Ramos (cell line): ENCODE measurements around the gene DCAF4.
"Not testable (repeated sequence)": the region's sequence is repeated elsewhere in the genome, so short reads cannot be mapped to it uniquely, and the experiment has no call there.

Experiments used
- in situ Hi-C: fragments of 300-500 bp; cut with MboI; formaldehyde crosslinking; loops from one replicate; pipeline ENCODE4 v1.14.3; 2022; ENCODE audit warnings: low sequenced_read_pairs; ENCODE audit not compliant: unreplicated experiment

Gene DCAF4

DNA sequence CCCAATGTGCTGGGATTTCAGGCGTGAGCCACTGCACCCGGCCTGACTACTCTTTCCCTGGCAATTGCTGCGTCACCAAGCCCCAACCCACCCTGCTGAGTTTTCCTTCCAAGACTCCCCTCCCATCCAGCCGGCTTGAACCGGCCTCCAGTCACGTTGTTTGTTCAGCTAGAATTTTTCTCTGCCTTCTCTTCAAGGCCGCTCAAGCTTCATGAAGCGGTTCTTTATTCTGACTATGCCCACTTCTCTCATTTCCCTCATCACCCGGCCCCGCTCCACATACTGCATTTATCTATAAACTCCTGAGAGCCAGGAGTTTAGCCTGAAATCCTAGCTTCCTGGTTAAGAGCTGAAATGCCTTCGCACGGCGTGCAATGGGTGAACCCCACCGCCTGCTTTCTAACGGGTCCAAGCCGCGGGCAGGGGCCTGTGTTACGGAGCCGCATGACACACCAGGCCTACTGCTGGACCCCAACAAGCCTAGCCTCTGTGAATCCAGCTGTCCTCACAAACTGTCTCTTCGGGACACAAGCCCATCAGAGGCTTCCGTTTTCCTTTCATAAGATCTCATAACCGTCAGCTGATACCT is 999 bp upstream of the DCAF4 start:
- in situ Hi-C loops: no loop called here

DNA sequence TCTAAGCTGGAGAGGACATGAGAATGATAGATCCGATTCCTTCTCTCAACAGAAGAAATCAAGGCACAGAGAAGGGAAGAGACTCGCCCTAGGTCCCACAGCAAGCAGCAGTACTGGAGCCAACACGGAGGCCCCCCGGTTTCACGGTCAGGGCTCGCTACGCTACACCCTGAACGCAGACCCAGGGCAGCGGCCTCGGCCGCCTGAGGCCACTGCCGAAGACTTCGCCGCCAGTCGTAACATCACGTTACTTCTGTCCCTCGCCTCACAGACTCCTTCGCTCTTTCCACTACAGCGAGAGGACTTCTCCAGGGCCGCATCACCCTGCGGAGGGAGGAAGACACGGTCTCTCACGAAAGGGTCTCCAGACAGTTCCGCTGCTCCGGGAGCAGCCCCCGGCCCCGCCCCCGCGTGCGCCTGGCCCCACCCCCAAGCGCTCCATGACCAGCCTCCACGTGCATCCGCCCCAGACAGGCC is 411 bp upstream of the DCAF4 start:
- in situ Hi-C loops: no loop called here

DNA sequence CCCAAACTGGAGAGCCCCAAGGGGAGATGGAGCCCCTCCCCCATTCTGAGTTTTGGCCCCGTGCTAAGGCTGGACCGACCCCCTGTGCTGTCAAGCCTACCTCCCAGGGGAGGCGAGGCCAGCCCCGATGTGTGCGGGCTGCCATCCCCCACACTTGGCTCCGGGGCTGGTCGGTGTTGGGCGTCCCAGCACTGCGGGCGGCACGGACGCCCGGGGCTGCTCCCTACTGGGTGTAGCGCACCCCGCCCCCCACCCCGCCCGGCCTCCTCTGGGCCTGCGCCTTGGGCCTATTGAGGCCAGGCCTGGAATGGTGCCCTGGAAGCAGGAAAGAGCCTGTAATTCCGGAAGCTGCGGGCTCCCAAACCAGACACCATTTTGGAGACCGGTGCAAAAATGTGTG is 2.6 kb downstream of the DCAF4 start:
- in situ Hi-C loops: no loop called here

GRCh38 chr14:72929316-72930080 is 3.2 kb downstream of the DCAF4 start:
- in situ Hi-C loops: no loop called here

DNA sequence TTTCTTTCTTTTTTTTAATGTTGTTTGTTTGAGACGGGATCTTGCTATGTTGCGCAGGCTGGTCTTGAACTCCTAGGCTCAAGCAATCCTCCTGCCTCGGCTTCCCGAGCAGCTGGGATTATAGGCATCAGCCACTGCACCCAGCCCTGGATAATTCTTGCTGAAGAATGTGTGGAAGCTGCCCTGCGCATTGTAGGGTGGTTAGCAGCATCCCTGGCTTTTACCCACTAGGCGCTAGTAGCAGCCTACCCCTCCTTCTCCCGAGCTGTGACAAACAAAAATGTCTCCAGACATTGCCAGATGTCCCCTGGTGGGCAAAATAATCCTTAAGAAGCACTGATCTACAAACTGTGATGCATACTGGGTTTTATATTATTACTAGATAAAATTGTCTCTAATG is 6.6 kb downstream of the DCAF4 start:
- in situ Hi-C loops: no loop called here

- in situ Hi-C loops: no loop called here
Measured at GRCh38 chr14:72939630-72940029, 13.4 kb downstream of the DCAF4 start.

GRCh38 chr14:72941286-72941985 is 15.2 kb downstream of the DCAF4 start:
- in situ Hi-C loops: no loop called here

- in situ Hi-C loops: no loop called here
Measured at GRCh38 chr14:72942934-72943333, 16.7 kb downstream of the DCAF4 start.

GRCh38 chr14:72943876-72944430 is 17.7 kb downstream of the DCAF4 start:
- in situ Hi-C loops: no loop called here

DNA sequence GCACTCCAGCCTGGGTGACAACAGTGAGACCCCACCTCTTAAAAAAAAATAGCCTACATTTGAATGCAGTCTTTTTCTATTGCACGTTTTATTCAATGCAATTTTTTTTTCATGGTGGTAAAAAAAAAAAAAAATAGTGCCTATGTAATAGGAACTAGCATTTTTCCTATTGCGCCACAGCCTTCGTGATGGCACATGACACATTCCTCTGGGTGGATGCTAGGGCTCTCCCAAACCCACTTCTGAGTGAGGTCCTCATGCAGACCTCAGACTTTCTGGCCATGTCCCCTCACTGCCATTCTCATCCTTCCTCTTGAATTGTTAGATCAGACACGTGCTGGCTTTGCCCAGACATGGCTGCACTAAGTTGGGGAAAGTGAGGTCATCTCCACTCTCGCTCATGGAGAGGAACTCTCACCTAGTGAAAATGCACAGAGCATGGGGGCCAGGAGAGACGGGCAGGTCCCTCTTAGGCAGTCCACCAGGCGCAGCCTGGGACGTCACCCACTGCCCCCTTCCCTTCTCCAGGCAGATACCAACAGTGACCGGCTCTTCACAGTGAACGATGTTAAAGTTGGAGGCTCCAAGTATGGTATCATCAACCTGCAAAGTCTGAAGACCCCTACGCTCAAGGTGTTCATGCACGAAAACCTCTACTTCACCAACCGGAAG is 19.2 kb downstream of the DCAF4 start:
- in situ Hi-C loops: no loop called here

DNA sequence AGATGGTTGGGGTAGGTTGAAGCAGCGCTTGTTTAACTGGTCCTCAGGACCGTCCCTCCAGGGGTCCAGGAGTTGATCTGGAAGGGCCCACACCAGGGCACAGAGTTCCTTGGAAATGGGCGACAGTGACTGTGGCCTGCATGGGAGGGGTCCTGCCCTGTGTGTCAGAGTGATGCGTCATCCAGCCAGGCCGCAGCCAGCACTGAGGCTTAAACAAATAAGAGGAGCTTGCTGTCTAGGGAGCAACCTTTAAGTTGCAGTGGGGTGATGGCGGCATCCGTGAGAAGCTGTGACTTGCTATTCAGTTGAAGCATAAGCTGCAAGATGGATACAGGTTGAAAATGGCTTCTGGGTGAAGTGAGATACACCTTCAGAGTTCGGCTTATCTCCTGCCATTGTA is 20.2 kb downstream of the DCAF4 start:
- in situ Hi-C loops: no loop called here

DNA sequence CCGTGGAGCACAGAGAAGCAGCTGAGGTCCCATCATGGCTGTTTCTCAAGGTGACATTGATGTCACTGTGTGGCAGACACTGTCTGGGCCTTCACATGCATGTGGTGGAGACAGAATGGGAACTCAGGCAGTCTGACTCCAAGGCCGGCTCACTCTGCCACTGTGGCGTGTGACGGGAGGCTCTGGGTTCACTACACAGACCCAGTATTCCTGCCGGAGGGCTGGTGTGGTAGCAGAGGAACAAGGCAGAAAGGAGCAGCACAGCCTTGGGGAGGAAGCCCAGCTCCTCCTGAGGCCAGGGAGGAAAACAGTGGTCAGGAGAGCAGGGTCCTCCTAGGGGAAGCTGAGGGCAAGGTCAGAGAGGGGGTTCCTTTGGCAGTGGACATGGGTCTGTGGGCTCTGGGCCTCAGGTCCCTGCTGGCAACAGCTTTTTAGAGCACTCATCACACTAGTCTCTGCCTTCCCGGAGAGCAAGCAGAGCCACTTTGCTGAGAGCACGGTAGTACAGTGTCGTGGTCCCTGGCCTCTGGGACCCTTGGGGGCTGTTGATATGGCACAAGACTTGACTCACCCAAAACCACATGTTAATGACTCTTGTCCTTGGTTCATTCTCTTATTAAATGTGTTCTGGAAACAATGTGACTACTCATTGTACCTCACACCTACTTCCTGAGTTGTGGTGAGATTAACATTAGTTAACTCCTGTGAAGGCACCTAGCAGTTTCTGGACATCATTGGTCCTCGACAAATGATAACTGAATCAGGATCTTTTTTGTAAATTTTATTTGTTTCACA is 21.3 kb downstream of the DCAF4 start:
- in situ Hi-C loops: no loop called here

DNA sequence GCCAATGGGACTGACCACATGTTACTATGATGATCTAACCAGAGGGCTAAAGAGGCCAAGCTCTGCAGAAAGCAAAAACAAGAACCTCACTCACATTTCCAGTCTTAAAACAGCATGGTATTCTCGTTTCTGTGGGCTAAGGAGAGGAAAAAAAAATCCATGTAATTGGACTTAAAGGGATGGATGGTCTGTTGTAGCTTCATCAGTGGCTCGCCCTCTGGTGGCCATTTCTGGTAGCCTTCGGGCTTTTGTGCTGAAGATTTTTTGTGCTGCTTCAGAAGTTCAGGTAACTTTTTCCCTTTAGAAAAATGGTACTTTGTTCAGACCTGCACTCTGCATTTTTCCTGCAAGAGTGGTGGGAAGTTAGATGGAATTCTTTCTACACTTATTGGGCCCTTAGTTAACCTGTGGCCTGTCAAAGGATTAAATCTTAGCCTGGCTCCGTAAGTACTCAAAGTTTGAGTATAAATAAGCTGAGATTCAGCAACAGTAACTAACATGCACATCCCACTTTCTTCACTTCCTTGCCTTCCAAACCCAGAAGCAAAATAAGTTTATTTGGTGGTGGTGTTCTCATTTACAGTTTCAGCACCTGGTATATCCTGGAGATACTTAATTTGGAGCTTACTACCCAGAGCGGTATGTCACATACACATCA is 22.3 kb downstream of the DCAF4 start:
- in situ Hi-C loops: no loop called here

GRCh38 chr14:72952171-72952570 is 25.9 kb downstream of the DCAF4 start:
- in situ Hi-C loops: no loop called here

- in situ Hi-C loops: not testable (repeated sequence)
Measured at GRCh38 chr14:72956741-72957140, 30.5 kb downstream of the DCAF4 start.

GRCh38 chr14:72957213-72957612 is 30.9 kb downstream of the DCAF4 start:
- in situ Hi-C loops: no loop called here

DNA sequence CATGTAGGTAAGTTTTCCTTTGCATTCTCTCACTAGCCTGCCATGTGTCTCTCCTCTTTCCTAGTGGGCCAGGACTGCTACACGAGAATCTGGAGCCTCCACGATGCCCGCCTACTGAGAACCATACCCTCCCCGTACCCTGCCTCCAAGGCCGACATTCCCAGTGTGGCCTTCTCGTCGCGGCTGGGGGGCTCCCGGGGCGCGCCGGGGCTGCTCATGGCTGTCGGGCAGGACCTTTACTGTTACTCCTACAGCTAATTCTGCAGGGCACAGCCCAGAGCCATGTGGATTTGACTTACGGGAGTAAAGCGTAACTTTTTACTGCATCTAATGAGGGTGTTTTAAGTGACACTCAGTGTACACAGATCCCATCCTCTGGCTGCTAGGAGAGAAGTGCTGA is 32.3 kb downstream of the DCAF4 start:
- in situ Hi-C loops: no loop called here

GRCh38 chr14:72961016-72961415 is 34.8 kb downstream of the DCAF4 start:
- in situ Hi-C loops: not testable (repeated sequence)
